Left kidney (tissue), 2 donors: Measurements from ENCODE around the gene FAM219A. TPM values are rescaled to one million over a fixed set of nuclear protein-coding genes. Genes with fewer than 3 reads are reported as not detected.
A peak's percentile ranks its signal among the peaks of the same experiment; 100 is the strongest.
"Not testable (repeated sequence)": the region's sequence is repeated elsewhere in the genome, so short reads cannot be mapped to it uniquely, and the experiment has no call there.

Source experiments
- DNase-seq: peaks from one replicate; pipeline ENCODE4 v3.0.0-alpha.2; 2013
- polyA plus RNA-seq: library from polyadenylated mRNA; unstranded; fragments of 120-200 nt; gene quantifications from one replicate; pipeline ENCODE4 v1.2.1, GENCODE V29; 2013; ENCODE audit not compliant: insufficient read length

The FAM219A gene
- polyA plus RNA-seq, 1 donor = 13.0 TPM

- no peak for DNase-seq
Measured at GRCh38 chr9:34443976-34444375, 14.4 kb downstream of the FAM219A start.

DNA sequence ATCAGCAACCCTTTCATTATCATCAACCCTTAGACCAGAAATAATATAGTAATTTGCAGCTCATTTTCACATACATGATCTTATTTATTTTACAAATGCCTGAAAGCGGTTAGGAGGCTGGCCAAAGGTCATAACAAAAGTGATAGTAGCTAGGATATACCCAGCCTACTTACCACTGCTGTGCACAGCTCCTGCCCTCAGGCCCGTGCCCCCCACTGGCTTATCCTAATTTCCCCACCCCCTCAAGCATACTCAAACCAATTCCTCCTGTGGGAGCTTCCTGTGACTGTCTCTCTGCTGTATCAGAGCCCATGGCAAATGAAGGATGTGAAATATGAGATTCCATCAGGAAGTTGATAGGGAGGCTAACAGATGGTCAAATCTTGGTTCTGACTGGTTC, 14.8 kb downstream of the FAM219A start:
- no peak for DNase-seq

DNA sequence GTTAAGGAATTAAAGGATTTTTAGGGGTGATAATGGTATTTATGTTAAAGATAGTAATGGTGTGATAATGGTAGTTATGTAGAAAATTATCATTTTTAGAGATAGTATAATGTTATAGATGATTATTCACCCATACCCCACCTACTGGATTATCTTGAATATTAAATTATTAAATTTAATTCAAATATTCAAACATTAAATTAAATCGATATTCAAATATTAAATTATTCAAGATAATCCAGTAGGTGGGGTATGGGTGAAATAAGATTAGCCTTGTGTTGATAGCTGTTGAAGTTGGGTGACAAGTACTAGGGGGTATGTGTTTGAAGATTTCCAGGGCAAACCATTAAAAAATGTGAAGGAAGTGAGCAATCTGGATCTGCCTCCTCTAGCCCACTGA, 15.6 kb downstream of the FAM219A start:
- DNase-seq = no peak

GRCh38 chr9:34440017-34440416, 18.4 kb downstream of the FAM219A start:
- no peak for DNase-seq

DNA sequence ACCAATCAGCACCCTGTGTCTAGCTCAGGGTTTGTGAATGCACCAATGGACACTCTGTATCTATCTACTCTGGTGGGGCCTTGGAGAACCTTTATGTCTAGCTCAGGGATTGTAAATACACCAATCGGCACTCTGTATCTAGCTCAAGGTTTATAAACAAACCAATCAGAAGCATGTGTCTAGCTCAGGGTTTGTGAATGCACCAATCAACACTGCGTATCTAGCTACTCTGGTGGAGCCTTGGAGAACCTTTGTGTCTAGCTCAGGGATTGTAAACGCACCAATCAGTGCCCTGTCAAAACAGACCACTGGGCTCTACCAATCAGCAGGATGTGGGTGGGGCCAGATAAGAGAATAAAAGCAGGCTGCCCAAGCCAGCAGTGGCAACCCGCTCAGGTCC, 19.9 kb downstream of the FAM219A start:
- not testable (repeated sequence) for DNase-seq

GRCh38 chr9:34437926-34438307, 20.5 kb downstream of the FAM219A start:
- DNase-seq = not testable (repeated sequence)

DNA sequence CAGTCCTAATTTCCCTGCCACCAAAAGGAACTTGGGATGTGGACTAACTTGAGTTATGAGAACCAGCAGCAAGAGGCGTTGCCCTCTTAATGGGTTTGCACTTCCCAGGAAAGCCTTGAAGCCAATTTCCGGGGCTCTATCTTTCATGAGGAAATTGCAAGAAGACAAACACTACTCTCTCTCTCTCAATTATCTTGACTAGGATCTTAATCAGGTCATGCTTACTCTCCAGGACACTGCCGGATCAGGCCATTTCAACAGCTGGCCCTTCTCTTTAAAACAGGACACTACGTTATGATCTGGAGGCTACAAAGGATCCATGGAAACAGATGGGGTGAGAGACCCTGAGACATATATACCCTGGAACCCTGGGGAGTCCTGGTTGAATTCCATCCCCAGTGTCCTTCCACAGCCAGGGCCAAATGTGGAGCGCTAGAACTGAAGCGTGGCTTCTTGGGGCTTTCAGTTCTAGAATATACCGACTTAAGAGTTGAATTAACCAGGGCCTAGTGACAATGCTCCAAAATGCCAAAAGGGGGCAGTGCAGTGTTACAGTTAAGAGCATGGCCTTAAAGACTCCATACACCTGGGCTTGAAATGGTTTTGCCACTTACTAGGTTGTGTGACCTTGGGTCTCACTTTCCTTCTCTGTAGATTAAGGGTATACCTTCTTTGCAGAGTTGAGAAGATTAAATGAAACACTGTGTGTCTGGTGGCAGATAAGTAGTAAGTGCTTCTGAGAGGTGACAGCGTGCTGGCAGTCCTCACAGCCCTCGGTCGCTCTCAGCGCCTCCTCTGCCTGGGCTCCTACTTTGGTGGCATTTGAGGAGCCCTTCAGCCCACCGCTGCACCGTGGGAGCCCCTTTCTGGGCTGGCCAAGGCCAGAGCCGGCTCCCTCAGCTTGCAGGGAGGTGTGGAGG, 21.1 kb downstream of the FAM219A start:
- DNase-seq = peak; percentile 84

DNA sequence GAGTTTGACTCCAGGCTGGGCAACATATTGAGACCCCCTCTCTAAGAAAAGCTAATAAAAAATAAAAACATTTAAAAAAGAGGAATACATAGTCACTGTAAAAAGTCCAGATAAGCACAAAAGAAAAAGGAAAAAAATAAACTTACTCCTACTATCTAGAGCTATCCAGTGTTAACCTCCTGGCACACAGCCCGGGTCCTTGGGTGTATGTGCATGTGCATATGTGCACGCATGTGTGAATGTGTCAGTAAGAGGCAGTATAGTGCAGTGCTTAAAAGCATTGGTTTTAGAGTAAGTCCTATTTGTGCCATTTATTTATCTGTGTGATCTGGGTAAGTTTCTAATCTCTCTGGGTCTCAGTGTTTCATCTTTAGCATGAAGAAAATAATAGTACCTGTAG, 26.7 kb downstream of the FAM219A start:
- no peak for DNase-seq

GRCh38 chr9:34430843-34431437, 27.4 kb downstream of the FAM219A start:
- DNase-seq = peak; percentile 77

DNA sequence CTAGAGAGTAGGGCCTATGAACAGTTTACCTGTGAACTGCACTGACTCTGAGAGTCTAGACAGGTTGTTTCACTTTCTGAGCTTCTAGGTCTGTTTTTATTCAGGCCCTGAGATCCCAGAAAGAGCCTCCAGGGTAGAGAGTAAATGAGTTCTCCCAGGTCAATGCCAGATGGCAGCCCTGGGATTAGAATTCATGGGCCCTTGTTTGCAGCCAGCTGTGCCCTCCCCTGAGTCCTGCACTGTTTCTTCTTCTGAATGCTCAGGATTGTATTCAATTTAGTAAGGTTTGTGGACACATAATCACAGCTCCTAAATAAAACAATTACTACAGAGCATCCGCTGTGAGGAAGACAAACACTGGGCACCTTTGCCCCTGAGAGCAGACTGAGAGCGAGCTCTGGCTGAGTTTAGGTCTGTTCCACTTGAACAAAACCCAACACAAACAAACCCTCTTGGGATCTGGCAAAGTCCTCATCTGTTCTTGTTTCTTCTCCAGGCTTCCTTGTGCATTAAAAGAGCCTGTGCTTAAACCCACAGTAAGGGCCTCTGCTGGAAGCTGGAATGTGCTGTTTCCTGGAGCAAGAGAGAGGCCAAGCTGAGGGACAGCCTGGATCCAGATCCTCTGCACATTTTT, 29.9 kb downstream of the FAM219A start:
- DNase-seq = no peak

DNA sequence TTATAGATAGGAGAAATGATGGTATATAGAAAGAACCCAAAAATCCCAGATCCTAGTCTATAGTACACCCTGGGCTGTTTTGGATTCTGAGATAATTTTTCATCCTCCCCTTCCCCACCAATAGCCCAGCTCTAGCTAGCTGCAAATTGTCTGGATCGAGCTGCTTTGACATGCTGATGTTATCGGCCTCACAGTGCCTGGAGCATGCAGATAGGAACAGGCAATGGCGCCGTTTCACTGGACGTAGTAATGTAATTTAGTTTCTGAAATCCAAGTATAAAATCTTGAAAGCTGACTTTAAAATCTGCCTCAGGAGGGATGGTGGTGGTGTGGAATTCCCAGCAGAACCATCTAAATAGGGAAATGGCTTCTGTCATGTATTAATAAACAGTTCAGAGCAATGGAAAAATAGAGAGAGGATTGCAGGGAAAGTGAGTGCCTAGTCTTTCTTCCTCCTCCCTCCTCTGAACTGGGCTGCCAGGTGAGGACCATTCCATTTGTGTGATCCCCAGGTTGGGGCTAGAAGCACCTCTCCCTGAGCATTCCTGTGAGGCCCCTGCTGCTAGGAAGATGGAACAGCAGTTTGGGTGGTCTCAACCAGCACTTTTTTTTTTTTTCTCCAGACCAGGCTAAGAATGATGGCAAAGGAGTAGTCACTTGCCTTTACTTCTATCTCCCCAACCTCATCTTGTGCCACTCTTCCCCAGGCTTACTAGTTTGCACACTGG, 31.9 kb downstream of the FAM219A start:
- DNase-seq = no peak

- no peak for DNase-seq
Measured at GRCh38 chr9:34419716-34420504, 38.5 kb downstream of the FAM219A start.

GRCh38 chr9:34417734-34418133, 40.6 kb downstream of the FAM219A start:
- no peak for DNase-seq

- peak; percentile 84 for DNase-seq
Measured at GRCh38 chr9:34413231-34413852, 45.0 kb downstream of the FAM219A start.

- DNase-seq = no peak
Measured at GRCh38 chr9:34412336-34412735, 46.0 kb downstream of the FAM219A start.

- DNase-seq = no peak
Measured at GRCh38 chr9:34409154-34409553, 49.2 kb downstream of the FAM219A start.

- no peak for DNase-seq
Measured at GRCh38 chr9:34408173-34408572, 50.2 kb downstream of the FAM219A start.

DNA sequence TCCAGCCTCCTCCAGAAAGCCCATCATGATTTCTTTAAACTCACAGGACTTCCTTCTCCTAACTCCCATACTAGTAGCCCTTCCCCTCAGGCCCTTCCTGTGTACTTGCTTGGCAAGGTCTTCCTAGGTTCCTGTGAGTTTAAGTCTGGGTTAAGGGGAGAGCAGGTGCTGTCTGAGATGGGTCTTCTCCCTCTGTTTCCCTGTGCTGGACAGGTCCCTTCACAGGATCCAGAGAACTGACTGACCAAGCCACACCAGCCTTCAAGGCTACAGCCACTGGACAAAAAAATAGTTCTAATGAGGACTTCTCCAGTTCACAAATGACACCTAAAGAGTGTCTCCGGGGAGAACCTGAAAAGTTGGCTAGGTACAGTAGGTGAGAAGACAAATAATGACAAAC, 52.2 kb downstream of the FAM219A start:
- no peak for DNase-seq

GRCh38 chr9:34405719-34406118, 52.7 kb downstream of the FAM219A start:
- DNase-seq = no peak

DNA sequence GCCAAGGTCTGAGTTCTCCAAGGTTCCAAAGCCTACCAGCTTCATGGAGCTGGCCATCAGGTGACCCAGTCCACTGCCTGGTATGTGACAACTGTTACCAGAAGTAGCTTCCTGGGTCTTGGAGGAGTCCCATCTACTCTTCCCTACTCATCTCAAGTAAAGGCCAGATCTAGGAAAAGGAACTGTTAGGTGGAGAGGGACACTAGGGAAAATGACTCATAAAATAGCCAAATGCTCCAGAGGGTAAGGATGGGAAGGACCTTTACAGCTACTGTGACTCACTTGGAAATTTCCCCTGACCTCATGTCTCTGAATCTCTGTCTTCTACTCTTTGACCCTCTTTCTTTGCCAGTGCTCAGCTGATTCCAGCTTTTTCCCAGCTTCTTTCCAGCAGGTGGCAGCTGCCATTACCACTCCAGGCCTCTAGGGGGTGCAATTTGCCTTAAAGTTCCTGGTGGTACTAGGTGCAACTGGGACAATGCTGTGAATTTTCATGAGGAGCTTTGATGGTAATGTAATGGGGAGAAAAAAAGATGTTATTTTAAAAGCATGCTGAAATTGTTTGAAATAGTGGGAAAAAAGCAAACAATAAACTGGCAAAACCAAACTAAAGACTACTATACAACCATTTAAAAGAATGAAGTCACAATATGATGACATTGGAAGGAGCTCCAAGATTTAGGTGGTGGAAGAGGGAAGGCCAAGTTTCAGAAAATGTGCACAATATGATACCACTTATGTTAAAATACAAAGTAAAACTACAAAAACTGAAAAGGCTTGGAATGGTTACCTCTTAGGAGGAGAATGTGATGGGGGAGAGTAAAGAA, 54.6 kb downstream of the FAM219A start:
- DNase-seq = peak; percentile 49
